Left colon (tissue), 2 donors: ENCODE results near the gene SYT6. TPM values are rescaled to one million over a fixed set of nuclear protein-coding genes. Genes with fewer than 3 reads are reported as not detected.
A peak's percentile ranks its signal among the peaks of the same experiment; 100 is the strongest.

Source experiments
- ATAC-seq: fragments of 200-7000 bp; cut with Tn5 transposase; one replicate; pipeline ENCODE4 v1.9.1; 2020; ENCODE audit warnings: mild to moderate bottlenecking, moderate library complexity
- DNase-seq, 2 donors: peaks; one replicate each; pipeline ENCODE4 v3.0.0-alpha.2; 2020
- intact Hi-C, 2 donors: fragments of 100-400 bp; cut with DNase I in 1 of 2; cut with micrococcal nuclease in 1 of 2; formaldehyde crosslinking; loops; one replicate each; pipeline versions ENCODE4 v1.11.2 to v1.14.0; 2022; cut with DNase I, micrococcal nuclease
- total RNA-seq, 2 donors: library from RNA; stranded (reverse); fragmentation: NEBNext Ultra II Directional; extraction: Animal tissue kit (Norgen Biotek cat#: 25700); gene quantifications; one replicate each; pipeline ENCODE4 v1.2.1, GENCODE V29; 2021
- donor health status: DM: no; HTN: no; CAD: no.
- donor health status: DM: yes; HTN: yes; CAD: no.

Gene SYT6
- total RNA-seq, 2 donors from 2014 or later: 0.14 TPM; not detected in 1

GRCh38 chr1:114128293-114128692, 25.4 kb downstream of the SYT6 start:
- ATAC-seq: no peak
- intact Hi-C loops: no loop called here
- DNase-seq: no peak

- intact Hi-C loops: no loop called here
- ATAC-seq (no peak), DNase-seq (no peak)
Observed at GRCh38 chr1:114126261-114127095, 27.2 kb downstream of the SYT6 start.

GRCh38 chr1:114124644-114125043, 29.0 kb downstream of the SYT6 start:
- no peak for ATAC-seq
- intact Hi-C loops: no loop called here
- no peak for DNase-seq

- intact Hi-C loops: no loop called here
- ATAC-seq (no peak), DNase-seq (no peak)
Observed at GRCh38 chr1:114122941-114123618, 30.6 kb downstream of the SYT6 start.

GRCh38 chr1:114118351-114118990, 35.2 kb downstream of the SYT6 start:
- DNase-seq (no peak), ATAC-seq (no peak)
- intact Hi-C loops: no loop called here

GRCh38 chr1:114117654-114118053, 36.0 kb downstream of the SYT6 start:
- no peak for ATAC-seq
- intact Hi-C loops: no loop called here

GRCh38 chr1:114116086-114116485, 37.6 kb downstream of the SYT6 start:
- DNase-seq (no peak), ATAC-seq (no peak)
- intact Hi-C loops: no loop called here

More at GRCh38 chr1:114117654-114118053, 36.0 kb downstream of the SYT6 start:
- no peak for DNase-seq

- no peak for DNase-seq
- ATAC-seq: no peak
- intact Hi-C loops: no loop called here
Observed at GRCh38 chr1:114114185-114115094, 39.2 kb downstream of the SYT6 start.

GRCh38 chr1:114113411-114114184, 40.1 kb downstream of the SYT6 start:
- DNase-seq (no peak), ATAC-seq (no peak)
- intact Hi-C loops: no loop called here

- intact Hi-C loops: no loop called here
Observed at GRCh38 chr1:114112775-114113174, 40.9 kb downstream of the SYT6 start.

GRCh38 chr1:114111731-114112641, 41.7 kb downstream of the SYT6 start:
- intact Hi-C loops: no loop called here
- no peak for ATAC-seq
- no peak for DNase-seq

More at GRCh38 chr1:114112775-114113174, 40.9 kb downstream of the SYT6 start:
- ATAC-seq (no peak), DNase-seq (no peak)

GRCh38 chr1:114109981-114110380, 43.7 kb downstream of the SYT6 start:
- intact Hi-C loops: no loop called here
- no peak for DNase-seq
- ATAC-seq: no peak

- ATAC-seq (no peak), DNase-seq (no peak)
- intact Hi-C loops: no loop called here
Observed at GRCh38 chr1:114108751-114109255, 44.9 kb downstream of the SYT6 start.

GRCh38 chr1:114107474-114108435, 45.9 kb downstream of the SYT6 start:
- intact Hi-C loops: no loop called here
- ATAC-seq (peak; percentile 28), DNase-seq (no peak)

- DNase-seq (no peak), ATAC-seq (no peak)
- intact Hi-C loops: no loop called here
Observed at GRCh38 chr1:114105421-114105979, 48.2 kb downstream of the SYT6 start.
